Fibroblast of upper back skin (primary cell): ENCODE data around the gene ARHGAP24.
"Not testable (repeated sequence)": the region's sequence is repeated elsewhere in the genome, so short reads cannot be mapped to it uniquely, and the experiment has no call there.

Experiments
- DNase-seq: peaks from one replicate; pipeline ENCODE4 v3.0.0-alpha.2; 2013

The ARHGAP24 gene

GRCh38 chr4:85869181-85869580 is 394.2 kb downstream of the ARHGAP24 start:
- DNase-seq: peak; percentile 21

- no peak for DNase-seq
These were observed 395.5 kb downstream of the ARHGAP24 start for GRCh38 chr4:85870298-85871083.

- DNase-seq: no peak
These were observed 398.6 kb downstream of the ARHGAP24 start for GRCh38 chr4:85873566-85873965.

- DNase-seq: no peak
These were observed 404.6 kb downstream of the ARHGAP24 start for GRCh38 chr4:85879518-85879917.

DNA sequence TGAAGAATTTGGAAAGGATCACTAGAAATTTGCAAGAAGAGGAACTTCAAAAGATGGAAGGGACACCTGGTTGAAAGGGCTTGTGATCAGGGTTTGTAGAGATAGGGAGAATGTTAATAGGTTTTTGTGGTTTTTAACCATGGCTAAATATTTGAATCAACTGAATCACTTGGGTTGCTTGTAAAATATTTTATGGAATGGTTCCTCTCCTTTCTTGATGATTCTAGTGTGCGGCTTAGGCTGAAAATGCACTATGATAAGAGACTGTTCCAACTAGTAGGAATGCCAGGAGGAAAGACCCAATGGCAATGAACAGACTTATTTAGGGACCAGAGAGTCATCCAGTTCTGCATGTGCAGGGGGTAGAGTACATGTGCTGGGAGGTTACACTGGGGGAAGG is 408.2 kb downstream of the ARHGAP24 start:
- DNase-seq: no peak

GRCh38 chr4:85884251-85884650 is 409.3 kb downstream of the ARHGAP24 start:
- DNase-seq: no peak

DNA sequence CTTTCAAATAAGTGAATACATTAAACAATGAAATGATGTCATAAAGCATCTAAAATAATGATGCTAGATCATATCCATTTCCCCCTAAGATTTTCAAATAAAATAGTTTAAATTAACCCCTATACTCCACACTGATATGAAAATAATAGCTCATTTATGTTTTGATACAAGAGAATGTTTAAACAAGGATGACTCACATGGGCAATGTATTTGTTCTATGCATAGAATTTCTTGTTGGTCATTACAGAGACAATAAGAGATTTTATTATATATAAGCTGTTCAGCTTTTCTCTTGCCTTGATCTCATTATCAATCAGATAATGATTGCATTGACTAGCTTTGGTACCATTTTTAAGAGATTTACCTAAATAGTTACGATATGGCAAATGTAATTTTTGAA is 411.7 kb downstream of the ARHGAP24 start:
- no peak for DNase-seq

GRCh38 chr4:85889314-85889713 is 414.4 kb downstream of the ARHGAP24 start:
- no peak for DNase-seq

DNA sequence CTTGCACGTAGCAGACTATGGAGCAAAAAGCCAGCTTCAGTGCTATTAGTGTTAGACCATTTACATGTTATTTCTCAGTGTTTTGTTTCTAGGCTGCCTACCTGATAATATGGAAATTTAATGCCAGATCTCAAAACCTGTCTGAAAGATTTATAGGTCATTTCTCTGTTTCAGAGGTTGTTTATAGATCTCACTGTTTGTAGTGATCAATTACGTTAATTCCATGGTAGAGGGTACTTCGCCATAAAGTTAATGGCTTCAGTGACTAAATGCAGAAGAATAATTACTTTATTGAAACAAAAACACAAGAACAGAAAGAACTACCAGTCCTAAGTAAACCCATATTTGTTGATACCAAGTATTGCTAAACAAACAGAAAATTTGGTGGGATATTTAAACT is 420.8 kb downstream of the ARHGAP24 start:
- DNase-seq: no peak

- no peak for DNase-seq
These were observed 423.3 kb downstream of the ARHGAP24 start for GRCh38 chr4:85898231-85898630.

DNA sequence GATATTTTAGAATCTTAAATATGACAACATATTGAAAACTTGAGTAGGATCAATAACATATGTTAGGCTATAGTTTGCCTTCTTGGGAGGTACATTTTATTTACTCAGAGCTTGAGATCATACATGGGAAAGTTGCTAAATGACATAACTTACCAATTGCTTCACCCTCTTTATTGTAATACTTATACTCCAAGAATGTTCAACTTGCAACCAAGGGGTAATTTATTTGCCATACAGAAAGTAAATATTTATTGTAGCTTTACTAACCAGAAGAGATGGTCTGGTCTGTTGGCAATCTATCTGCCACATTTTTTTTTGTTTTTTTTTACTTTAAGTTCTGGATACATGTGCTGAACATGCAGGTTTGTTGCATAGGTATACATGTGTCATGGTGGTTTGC is 426.6 kb downstream of the ARHGAP24 start:
- DNase-seq: peak; percentile 9

- DNase-seq: not testable (repeated sequence)
These were observed 427.7 kb downstream of the ARHGAP24 start for GRCh38 chr4:85902647-85903046.

- DNase-seq: no peak
These were observed 430.8 kb downstream of the ARHGAP24 start for GRCh38 chr4:85905761-85906160.

DNA sequence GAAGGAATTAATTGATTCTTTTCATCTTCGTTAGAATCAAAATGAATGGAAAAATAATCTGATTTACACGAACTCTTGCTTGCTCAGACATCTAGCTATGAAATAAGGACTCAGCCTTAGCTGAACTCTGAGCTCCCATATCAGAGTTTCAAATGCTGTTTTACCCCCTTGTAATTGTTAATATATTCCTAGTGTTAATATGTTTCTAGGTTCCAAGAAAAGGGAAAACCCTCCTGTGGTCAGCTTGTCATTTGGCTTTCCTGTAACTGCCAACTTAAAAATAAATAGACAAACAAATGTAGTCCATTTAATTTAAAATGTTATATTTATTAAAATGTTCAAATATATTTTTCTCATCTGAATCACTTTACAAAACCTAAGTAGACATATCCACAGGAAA is 432.1 kb downstream of the ARHGAP24 start:
- DNase-seq: no peak

- no peak for DNase-seq
These were observed 434.9 kb downstream of the ARHGAP24 start for GRCh38 chr4:85909851-85910250.

GRCh38 chr4:85910985-85911384 is 436.0 kb downstream of the ARHGAP24 start:
- no peak for DNase-seq

DNA sequence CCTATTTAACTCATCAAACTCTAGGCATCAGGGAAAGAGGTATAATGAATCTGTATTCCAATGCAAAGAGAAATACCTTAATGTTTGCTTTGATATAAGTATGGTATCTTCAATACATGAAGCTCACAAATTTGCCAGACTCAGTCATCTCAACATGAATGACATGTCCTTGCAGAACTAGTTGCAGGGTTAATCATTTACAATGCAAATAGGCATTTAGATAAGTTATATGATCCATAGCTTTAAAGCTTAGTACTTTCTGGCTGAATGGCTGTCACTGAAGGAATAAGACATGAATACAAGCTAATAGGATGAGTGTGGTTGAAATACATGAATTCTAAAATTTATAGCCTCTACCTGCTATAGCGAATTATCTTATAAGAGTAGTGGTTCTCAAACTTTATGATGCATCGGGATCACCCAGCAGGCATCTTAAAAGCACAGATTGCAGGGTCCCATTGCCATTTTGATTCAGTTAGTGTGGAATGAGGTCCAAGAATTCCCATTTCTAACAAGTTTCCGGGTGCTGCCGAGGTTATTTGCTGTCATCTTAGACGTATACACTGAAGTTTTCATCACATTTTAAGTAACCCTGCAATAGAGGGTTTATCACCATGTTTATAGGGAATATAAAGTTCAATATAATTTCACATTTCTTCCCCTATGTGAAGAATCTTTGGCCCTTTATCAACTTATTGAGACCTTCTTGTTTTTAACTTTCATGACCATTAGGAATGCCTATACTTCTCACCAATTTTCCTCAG is 439.2 kb downstream of the ARHGAP24 start:
- DNase-seq: no peak

DNA sequence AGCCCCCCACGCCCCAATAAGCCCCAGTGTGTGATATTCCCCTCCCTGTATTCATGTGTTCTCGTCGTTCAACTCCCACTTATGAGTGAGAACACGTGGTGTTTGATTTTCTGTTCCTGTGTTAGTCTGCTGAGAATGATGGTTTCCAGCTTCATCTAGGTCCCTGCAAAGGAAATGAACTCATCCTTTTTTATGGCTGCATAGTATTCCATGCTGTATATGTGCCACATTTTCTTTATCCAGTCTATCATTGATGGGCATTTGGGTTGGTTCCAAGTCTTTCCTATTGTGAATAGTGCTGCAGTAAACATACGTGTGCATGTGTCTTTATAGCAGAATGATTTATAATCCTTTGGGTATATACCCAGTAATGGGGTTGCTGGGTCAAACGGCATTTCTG is 440.6 kb downstream of the ARHGAP24 start:
- DNase-seq: not testable (repeated sequence)

GRCh38 chr4:85919200-85919887 is 444.4 kb downstream of the ARHGAP24 start:
- no peak for DNase-seq

- DNase-seq: no peak
These were observed 450.1 kb downstream of the ARHGAP24 start for GRCh38 chr4:85925071-85925470.

DNA sequence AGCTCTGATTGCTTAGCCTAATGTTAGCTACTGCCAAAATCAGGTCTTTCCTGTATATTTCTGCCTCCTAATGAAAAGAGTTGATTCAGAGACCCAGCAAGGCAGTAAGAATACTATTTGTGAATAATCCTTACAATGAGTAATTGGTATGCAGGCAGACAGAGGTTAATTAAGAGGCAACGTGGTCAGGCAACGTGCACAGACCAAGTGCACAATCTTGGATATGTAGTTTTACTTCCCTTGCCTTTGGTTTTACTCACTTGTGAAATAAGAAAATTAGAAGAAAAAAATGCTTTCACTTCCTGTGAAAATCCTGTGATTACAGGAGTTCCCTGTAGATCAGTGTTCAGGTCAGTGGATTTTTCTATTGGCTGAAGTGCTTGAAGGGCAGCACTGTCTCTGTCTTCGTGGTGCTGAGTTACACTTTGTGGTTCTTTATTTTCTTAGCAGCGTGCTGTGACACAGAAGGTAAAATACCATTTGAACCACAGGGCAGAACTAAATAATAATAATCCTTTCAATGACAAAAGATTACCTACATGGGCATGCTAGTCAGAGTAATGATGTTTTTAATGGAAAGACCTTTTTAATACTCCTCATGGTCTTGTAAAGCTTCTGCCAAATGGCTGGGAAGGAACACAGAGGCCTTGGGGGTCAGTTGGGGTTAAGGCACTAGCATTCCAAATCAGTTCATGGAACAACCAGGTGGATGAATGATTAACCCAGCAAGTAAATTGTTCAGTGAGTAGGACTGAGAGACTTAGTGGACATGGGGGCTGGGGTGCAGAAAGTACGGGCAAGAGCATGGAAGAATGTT is 454.0 kb downstream of the ARHGAP24 start:
- DNase-seq: peak; percentile 66

GRCh38 chr4:85929961-85930665 is 455.2 kb downstream of the ARHGAP24 start:
- peak; percentile 24 for DNase-seq
